H54 (cell line): ENCODE results near the gene ELOVL2.
A peak's percentile ranks its signal among the peaks of the same experiment; 100 is the strongest.

Experiments
- DNase-seq: peaks from one replicate; pipeline ENCODE4 v3.0.0; 2011; ENCODE audit warnings: low spot score, mixed read lengths; ENCODE audit not compliant: insufficient read length
- FAIRE-seq: peaks from 3 replicates; lab custom pipeline; 2011; peaks lifted over from hg19 to GRCh38; lab: Jason Lieb, UNC
- POLR2A ChIP-seq: IDR thresholded peaks from 2 replicates; pipeline ENCODE4 v1.6.1; 2011; ENCODE audit warnings: low read depth, mild to moderate bottlenecking, low read length

The ELOVL2 gene

GRCh38 chr6:11066505-11067347 lies 22.6 kb upstream of the ELOVL2 start:
- DNase-seq (no peak), FAIRE-seq (no peak)
- no peak for TF ChIP-seq POLR2A

GRCh38 chr6:11065436-11066202 lies 21.5 kb upstream of the ELOVL2 start:
- no peak for FAIRE-seq
- DNase-seq, result no peak

GRCh38 chr6:11064836-11065235 lies 20.7 kb upstream of the ELOVL2 start:
- FAIRE-seq (no peak), DNase-seq (no peak)
- no peak for TF ChIP-seq POLR2A

More at GRCh38 chr6:11065436-11066202, 21.5 kb upstream of the ELOVL2 start:
- no peak for TF ChIP-seq POLR2A

GRCh38 chr6:11062715-11063114 lies 18.6 kb upstream of the ELOVL2 start:
- no peak for FAIRE-seq
- TF ChIP-seq POLR2A, result no peak
- no peak for DNase-seq

GRCh38 chr6:11062083-11062482 lies 18.0 kb upstream of the ELOVL2 start:
- DNase-seq (no peak), FAIRE-seq (no peak)
- no peak for TF ChIP-seq POLR2A

- no peak for TF ChIP-seq POLR2A
- no peak for FAIRE-seq
- no peak for DNase-seq
Observed at GRCh38 chr6:11058406-11058805, 14.3 kb upstream of the ELOVL2 start.

GRCh38 chr6:11056871-11057270 lies 12.8 kb upstream of the ELOVL2 start:
- TF ChIP-seq POLR2A, result no peak
- FAIRE-seq, result no peak
- no peak for DNase-seq

GRCh38 chr6:11055127-11055627 lies 11.1 kb upstream of the ELOVL2 start:
- no peak for DNase-seq
- peak; percentile 58 for FAIRE-seq
- TF ChIP-seq POLR2A, result no peak

GRCh38 chr6:11054722-11055121 lies 10.6 kb upstream of the ELOVL2 start:
- DNase-seq (no peak), FAIRE-seq (no peak)
- TF ChIP-seq POLR2A, result no peak

GRCh38 chr6:11053307-11053706 lies 9.2 kb upstream of the ELOVL2 start:
- FAIRE-seq, result no peak

GRCh38 chr6:11050731-11051130 lies 6.6 kb upstream of the ELOVL2 start:
- no peak for TF ChIP-seq POLR2A
- DNase-seq, result no peak
- peak; percentile 89 for FAIRE-seq

More at GRCh38 chr6:11053307-11053706, 9.2 kb upstream of the ELOVL2 start:
- DNase-seq, result no peak
- no peak for TF ChIP-seq POLR2A

GRCh38 chr6:11044712-11045167 lies 635 bp upstream of the ELOVL2 start:
- DNase-seq (no peak), FAIRE-seq (no peak)
- TF ChIP-seq POLR2A, result no peak

GRCh38 chr6:11043378-11043960 lies 636 bp downstream of the ELOVL2 start:
- DNase-seq, result no peak

More at GRCh38 chr6:11043378-11043960, 636 bp downstream of the ELOVL2 start:
- TF ChIP-seq POLR2A, result no peak
- no peak for FAIRE-seq
